ENCODE measurements around the gene TSEN2.

GRCh38 chr3:12495749-12496452, 11.6 kb downstream of the TSEN2 start:
- no peak for TF ChIP-seq CTCF (IDR thresholded peaks at IDR 0.05)
- no peak for TF ChIP-seq POLR2A (IDR thresholded peaks at IDR 0.05)
- TF ChIP-seq POLR2AphosphoS5 (IDR thresholded peaks at IDR 0.05): no peak

All from suprapubic skin (tissue), 4 donors.